ENCODE data around the gene CASZ1.
A peak's percentile ranks its signal among the peaks of the same experiment; 100 is the strongest.

Gene CASZ1

DNA sequence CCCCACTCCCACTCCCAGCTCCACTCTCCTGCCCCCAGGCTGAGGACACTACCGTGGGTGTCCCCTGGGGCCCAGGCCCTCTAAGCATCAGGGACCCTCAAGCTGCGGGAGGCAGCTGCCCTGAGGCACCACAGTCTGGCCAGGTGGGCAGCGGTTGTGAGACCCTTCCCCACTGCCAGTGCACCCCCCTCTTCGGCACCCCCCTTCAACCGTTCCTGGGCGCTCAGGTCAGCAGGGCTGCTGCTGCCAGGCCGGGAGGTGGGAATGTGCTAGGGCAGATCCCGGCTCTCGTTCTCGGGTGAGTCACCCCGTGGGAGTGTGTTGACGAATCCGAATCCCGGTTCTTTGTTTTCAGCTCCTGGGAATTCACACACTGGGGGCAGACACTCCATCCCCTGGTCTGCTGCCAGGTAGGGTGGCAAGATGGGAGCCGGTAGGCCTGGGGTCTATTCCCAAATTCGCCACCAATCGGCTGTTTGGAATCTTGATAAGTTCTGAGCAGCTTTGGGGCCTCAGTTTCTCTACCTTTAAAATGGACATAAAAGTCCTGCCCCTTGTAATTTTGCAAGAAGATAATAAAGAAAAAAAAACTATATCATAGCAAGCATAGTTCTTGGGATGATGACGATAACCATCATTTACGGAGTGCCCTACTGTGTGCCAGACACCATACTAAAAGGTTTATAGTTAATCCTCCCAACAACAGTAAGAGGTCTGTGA lies 28.5 kb upstream of the CASZ1 start:
- peak; percentile 54 for DNase-seq (ENCODE audit: low read depth, low spot score)
- peak overlapping the region; percentile 69 for H3K27ac ChIP-seq

DNA sequence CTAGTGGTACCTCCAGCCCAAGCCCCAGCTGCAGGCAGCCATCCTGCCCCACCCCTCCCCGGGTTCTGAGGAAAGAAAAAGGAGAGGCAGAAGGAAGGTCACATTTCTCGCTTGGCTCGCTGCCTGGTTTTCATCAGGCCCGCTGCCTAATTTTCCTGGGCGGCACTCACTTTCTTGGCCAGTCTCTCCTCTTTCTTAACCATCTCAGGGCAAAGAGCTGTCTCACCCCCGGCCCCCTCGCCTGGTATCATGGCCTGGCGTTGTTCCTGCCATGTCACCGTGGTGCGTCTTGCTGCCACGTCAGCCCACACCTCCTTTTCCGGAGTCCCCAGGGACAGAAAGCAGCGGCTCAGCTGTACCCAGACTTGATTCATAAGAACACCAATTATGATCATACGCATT lies 26.6 kb upstream of the CASZ1 start:
- DNase-seq (ENCODE audit: low read depth, low spot score) = no peak
- H3K27ac ChIP-seq = peak overlapping the region; percentile 33

DNA sequence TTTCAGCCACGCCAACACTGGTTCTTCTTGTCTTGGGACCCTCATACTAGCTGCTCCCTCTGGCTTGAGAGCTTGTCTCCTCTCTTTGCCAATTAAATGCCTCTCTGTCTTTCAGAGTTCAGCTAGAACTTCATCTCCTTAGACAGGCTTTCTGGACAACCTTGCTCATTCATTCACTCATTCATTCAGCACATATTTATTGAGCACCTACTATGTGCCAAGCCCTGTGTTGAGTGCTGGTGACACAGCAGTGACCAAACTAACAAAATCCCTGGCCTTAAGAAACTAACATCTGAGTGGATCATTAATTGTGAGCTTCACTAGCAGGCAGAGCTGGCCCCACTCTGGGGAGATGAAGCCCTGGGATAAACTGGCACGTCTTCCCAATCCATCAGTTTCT lies 24.9 kb upstream of the CASZ1 start:
- no peak overlapping the region for H3K27ac ChIP-seq
- no peak for DNase-seq (ENCODE audit: low read depth, low spot score)

DNA sequence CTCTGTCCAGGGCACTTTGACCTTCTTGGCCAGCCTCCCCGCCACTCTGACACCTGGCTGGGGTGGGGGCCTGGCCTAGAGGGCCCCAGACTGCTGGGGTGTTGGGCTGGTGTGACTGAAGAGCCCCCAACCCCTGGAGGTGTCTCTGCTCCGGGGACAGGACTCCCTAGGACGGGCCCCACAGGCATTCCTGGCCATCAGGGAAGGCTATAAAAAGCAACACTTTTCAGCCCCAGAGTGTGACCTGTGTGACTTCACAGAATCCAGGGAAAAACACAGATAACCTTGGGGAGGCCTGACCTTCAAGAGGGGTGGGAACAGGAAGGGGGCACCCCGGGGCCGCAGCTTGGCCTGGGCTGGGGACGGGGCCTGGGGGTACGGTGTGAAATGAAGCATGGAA lies 24.0 kb upstream of the CASZ1 start:
- no peak for DNase-seq (ENCODE audit: low read depth, low spot score)
- no peak overlapping the region for H3K27ac ChIP-seq

DNA sequence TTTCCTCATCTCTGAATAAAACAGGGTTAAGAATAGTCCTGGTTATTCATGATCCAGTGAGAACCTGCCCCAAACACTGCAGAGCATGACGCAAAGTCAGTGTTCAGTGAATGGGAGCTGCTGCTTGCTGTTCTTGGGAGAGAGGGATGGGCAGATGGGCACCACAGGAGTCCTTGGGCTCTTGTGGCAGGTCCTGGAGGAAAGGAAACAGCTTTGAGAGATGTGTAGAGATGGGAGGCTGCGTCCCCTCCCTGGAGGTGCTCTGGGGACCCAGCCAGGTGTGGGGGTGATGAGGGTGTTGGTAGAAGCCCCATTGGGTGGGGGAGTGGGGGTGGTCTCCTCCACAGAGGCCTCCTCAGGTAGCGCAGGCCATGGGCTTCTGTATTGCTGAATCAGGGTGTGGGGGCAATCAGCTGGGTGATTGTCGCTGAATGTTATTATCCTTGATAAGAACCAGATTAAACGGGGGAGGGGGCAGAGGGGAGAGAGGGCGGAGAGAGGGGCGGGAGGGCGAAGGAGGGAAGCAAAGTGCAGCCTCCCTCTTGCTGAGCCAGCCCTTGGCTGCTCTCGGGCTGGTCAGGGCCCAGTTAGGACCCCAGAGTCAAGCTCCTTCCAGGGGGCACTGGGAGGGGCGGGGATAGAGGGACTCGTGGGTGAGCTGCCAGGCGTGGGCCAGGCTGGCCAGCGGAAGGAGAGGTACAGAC lies 22.9 kb upstream of the CASZ1 start:
- DNase-seq (ENCODE audit: low read depth, low spot score) = no peak
- H3K27ac ChIP-seq = no peak overlapping the region

DNA sequence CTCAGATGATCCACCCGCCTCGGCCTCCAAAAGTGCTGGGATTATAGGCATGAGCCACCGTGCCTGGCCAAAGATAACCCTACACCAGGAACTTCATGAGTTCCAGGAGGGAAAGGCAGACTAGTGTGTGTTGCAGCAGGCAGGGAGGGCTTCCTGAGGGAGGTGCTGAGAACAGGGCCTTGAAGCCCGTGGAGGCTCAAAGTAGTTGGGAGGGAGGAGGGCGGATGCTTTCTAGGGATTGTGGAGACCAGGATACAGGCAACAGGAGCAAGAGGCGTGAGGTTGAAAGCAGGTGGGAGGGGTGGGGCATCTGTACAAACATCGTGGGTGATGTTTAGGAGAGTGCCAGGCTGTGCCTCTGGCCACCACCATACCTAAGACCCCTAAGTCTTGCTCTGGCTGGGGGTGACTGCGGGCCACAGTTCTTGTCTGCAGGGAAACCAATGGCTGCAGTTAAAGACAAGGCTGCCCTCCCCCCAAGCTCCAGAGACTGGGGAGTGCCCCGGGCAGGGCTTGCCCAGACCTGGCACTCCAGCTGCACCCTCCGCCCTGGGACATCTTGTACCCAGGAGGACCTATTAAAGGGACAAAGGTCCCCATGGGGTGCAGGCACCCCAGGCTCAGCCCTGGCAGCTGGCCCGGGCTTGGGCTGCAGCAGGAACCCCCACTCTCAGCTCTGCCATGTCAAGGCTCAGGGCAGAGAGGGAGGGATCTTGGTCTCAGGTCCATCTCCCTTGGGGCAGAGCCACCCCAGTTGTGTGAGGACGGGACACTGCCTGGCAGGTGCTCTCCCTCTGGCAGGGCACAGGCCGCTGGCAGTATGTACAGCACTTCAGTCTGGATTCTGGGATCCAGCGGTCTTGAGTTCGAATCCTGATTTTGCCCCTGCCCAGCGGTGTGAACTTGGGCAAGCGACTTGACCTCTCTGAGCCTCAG lies 22.1 kb upstream of the CASZ1 start:
- no peak overlapping the region for H3K27ac ChIP-seq
- no peak for DNase-seq (ENCODE audit: low read depth, low spot score)

DNA sequence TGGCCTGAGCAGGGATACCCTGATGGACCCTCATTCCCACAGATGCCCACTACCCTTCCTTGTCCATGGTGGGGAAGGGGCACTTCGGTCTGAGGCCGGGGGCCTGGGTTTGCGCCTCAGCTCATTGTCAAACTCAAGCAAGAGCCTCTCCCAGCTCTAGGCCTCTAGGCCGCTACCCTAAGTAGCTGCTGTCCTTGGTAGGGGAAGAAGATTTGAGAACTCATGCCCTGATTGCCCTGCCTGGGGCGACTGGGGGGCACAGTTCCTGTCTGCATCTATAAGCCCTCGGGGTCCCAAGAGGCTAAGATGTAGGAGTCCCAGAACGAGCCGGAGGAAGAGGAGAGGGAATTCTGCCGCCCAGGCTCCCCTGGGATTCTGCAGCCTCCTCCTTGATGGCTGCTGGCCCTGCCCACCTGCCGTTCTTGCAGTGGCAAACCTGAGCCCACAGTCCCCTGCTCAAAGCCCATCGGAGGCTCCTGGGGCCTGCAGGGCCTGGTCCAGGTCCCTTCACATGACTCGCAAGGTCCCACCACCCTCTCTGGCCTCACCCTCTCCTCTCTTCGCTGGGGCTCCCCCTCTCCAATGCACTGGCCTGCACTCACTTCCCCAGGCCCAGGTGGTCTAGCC lies 20.4 kb upstream of the CASZ1 start:
- no peak for DNase-seq (ENCODE audit: low read depth, low spot score)
- H3K27ac ChIP-seq = no peak overlapping the region

DNA sequence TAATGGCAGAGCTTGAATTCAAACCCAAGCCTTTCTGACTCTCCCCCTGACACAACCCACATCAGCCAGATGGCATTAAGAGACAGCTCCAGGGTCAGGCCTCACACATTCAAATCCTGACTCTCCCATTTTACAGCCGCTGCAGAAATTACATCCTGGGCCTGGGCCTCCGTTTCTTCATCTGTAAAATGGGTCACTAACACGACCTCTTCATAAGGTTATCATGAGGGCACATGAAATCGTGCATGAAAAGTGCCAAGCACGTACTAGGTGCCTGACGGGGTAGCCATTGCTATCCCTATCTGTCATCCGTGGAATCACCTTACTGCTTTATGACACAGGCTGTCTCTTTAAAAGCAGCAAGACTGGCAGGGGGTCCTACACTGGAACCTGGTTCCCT lies 19.8 kb upstream of the CASZ1 start:
- H3K27ac ChIP-seq = no peak overlapping the region
- DNase-seq (ENCODE audit: low read depth, low spot score) = no peak

DNA sequence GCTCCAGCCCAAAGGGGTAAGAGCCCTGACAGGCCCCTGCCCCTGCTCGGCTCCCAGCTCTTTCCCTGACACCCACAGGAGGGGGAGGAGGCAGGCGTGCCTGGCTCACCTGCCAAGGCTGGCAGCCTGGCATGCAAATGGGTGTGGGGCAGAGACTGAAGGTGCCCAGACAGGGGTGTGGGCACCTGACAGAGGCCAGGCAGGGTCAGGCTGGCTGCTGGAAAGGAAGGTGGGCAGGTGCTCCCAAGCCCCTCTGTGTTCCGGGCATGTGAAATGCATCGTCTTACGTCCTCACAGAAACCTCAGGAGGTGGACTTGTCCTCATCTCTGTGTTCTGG lies 19.4 kb upstream of the CASZ1 start:
- no peak for DNase-seq (ENCODE audit: low read depth, low spot score)
- no peak overlapping the region for H3K27ac ChIP-seq

DNA sequence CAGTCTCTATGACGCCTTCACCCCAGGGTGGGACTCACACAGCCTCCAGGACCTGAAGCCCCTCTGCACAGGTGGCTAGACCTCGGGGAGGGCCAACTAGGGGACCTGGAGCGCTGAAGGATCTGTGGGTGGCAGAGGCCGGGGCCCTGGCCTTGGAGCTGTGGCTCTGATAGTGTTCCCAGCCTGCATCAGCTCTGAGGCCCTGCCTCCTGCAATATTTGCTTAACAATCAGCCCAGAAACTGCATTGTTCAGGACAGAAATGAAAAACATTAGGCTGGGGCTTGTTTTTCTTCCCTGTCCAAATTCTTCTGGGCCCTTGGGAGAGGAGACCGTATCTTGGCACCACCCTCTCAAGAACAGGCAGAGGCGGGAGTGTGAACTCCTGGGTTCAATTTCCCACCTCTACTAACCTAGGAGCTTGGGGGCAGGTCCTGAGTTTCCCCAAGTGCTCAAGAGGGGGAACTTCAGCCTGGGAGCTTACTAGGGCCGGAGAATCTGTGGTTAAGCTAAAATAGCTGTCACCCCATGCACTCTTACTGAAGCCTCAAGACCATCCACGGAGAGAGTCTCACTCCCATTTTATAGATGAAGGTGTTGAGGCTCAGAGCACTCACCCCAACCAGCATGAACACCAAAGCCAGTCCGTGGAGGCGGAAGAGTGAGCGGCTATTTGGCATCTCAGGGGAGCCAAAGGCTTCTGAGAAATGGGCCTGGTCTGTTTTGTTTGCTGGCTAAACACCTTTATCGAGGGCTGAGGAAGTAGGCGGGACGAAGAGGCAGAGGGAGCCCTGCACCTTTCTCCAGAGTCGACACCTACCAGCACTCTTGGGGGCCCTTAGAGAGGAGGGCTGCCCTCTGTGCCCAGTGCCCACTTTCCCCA lies 18.8 kb upstream of the CASZ1 start:
- H3K27ac ChIP-seq = no peak overlapping the region
- no peak for DNase-seq (ENCODE audit: low read depth, low spot score)

DNA sequence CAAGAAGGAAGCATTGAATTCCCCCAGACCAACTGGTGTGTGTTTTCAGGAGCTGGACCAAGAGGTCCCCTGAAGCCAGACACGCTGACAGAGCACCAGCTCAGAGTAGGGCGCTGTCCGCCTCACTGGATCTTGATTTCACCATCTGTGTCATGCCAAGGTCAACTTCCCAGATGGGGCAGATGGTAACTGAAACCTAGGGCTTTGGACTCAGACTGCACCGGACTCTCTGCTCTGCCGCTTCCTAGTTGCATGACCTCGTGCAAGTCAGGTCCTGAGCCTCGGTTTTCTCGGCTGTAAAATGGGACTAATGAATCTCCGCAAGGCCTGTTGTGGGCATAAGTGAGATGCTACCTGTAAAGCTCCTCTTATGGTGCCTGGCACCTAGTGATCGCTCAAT lies 17.9 kb upstream of the CASZ1 start:
- no peak for DNase-seq (ENCODE audit: low read depth, low spot score)
- no peak overlapping the region for H3K27ac ChIP-seq

DNA sequence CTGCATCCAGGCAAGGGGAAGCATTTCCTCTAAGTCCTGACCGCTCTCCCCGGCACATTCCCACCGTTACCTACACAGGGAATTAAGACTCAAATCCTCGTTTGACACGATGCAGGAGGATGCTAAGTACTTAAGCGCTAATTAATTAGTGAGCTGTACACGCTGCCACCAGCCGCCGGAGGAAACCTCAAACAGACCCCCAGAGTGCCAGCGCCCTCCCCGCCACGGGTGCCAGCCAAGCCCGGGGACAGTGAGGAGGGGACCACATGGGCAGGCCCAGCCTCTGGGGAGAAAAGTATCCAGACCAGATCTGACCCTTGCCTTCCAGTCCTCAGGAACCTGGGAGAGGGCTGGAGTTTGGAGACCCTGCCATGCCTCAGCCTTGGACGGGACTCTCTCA lies 17.4 kb upstream of the CASZ1 start:
- DNase-seq (ENCODE audit: low read depth, low spot score) = no peak
- H3K27ac ChIP-seq = no peak overlapping the region

DNA sequence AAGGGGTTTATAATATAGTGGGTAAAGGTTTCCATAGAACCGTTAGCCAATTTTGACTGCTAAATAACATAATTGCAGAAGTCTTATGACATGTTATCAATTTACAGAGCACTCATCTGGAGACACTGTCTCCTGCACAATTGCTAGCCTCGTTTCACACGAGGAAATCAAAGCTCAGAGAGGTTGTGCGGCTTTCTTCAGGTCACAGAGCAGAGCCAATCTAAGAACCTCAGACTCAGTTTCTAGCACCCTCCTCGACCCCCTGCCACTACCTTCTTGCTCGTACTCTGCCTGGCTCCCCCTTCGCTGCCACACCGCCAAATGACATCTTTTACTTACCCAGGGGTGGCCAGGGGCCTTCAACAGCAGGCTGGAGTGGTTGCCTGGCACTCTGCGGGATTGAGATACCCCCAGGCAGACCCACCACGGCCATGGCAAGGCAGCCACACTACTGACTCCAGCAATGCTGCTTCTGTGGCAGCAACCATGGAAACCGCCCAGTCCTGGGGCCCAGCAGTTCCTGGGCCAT lies 16.0 kb upstream of the CASZ1 start:
- no peak for DNase-seq (ENCODE audit: low read depth, low spot score)

DNA sequence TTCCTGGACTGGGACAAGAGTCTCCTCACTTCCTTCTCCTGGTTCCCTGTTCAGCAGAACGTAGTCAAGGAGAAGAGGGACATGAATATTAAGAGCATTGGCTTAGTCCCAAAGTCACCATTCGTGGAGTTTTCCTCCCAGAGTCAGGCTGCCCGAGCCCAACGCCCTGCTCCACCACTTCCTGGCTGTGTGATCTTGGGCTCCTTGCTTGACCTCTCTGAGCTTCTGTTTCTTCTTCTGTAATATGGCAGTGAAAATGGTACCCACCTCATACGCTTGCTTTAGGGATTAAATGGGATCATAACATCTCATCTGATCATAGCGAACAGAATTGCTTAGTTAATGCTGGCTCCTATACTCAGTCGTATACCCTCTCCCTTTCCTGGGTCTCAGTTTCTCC lies 12.0 kb upstream of the CASZ1 start:
- no peak for DNase-seq (ENCODE audit: low read depth, low spot score)
- H3K27ac ChIP-seq = no peak overlapping the region

More for the DNA sequence above, 16.0 kb upstream of the CASZ1 start:
- no peak overlapping the region for H3K27ac ChIP-seq

DNA sequence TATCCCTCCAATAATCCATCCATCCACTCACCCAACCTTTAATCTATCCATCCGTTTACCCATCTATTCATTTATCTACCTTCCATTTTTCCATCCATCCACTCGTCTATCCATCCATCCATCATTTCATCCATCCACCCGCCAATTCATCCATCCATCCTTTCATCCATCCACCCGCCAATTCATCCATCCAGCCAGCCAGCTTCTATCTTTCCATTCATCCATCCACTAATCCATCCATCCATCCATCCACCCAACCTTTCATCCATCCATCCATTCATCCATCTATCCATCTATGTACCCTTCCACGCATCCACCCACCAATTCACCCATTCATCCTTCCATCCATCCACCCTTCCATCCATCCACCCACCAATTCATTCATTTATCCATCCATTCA lies 10.5 kb upstream of the CASZ1 start:
- no peak for DNase-seq (ENCODE audit: low read depth, low spot score)
- no peak overlapping the region for H3K27ac ChIP-seq

DNA sequence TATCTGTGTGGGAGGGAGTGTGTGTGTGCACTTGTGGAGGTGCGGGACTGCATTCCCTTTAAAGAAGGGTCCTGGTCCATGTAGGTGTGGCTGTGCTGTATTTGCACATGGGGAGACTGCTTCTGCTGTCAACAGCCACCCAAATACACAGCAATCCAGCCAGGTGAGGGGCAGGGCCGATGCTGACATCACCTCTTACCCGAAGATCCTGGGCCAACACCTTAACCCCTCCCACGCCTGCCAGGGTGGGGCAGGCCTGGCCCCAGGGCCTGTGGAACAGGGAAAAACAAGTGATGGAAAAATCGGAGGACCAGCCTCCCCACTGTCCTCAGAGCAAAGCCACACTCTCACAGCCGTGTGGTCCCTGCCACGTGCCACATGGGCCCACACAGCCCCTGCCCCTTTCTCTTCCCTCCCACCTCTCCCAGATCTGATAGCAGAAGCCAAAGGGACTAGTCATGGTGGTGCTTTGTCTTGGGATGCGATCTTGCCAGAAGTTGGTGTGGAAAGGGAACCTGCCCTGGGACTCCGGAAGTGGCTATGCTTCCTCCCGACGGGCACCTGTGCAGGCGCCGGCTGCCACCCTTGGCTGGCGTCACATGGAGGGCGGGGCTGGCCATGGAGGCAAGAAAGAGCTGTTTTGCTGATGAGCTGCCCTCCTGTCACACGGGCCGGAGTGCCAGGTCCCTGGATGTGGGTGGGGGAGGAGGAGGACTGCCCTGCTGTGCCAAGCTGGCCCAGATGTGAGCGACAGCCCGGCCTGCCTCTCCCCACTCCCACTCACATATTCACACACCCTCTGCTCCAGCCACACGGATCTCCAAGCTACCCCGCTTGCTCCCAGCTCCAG lies 7.8 kb upstream of the CASZ1 start:
- DNase-seq (ENCODE audit: low read depth, low spot score) = peak; percentile 54

DNA sequence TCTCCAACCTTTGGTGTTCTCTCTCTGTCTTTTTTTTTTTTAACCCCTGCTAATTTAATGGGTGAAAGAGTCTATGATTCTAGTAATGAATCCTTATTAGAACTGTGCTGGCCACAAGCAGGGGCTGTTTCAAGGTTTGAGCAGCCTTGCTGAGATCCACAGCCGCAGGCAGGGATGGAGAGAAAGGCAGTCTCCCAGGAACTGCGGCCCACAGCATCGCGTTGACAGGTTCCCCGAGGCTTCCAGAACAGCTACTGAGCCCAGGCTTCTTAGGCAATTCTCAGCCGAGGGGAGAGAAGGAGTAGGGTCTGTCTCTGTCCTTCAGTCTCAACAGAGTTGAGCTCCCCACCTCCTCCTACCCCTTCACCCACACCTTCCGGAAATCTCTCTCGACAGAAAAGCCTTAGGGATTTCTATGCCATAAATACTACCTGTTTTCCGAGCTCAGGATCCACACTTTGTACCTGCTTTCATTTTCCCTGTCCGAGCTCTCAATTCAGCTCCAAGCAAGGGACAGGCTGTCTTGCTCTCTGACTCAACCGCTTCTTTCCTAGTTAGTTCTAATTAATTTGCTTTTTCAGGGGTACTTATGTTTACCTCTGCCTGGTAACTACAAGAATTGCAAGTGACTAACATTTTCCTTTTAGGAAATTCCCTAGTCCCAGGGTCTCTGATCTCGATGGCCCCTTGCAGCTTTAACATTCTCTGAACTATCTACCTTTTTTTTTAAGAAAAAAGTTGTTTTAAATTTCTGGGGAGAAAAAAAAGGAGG lies 6.7 kb upstream of the CASZ1 start:
- H3K27ac ChIP-seq = peak overlapping the region; percentile 90
- DNase-seq (ENCODE audit: low read depth, low spot score) = no peak

More for the DNA sequence above, 7.8 kb upstream of the CASZ1 start:
- H3K27ac ChIP-seq = peak overlapping the region; percentile 90

DNA sequence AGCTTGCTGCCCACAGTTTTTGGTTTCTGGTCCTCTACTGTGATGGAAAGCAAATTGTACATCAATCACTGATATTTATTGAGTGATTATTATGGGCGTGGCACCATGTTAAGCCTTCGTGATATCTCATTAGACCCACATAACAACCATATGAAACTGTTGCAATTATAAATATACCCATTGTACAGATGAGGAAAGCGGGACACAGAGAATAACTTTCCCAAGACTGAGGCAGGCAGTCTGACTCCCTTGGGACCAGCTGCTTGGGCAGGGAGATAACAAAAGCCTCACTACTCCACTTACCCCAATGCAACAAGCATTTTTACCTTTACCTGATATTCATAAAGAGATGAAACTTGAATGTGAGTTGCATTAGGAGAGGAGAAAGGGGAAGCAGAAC lies 4.3 kb upstream of the CASZ1 start:
- DNase-seq (ENCODE audit: low read depth, low spot score) = no peak
- no peak overlapping the region for H3K27ac ChIP-seq

Data from epithelial cell of prostate (primary cell).